Spleen (tissue), 11 donors: ENCODE measurements around the gene FCRL3. TPM values are rescaled to one million over a fixed set of nuclear protein-coding genes. Genes with fewer than 3 reads are reported as not detected.

Source experiments
- DNase-seq: peaks from one replicate; pipeline ENCODE4 v3.0.0-alpha.2; 2020
- H3K27ac ChIP-seq, 8 donors: fragments of 200-600 bp; sonication (generic) in 7 of 8; 1 replicate in 4 of 8; 2 replicates in 4 of 8; pipeline versions ENCODE4 v1.5.0 to v1.8.0; 2016 to 2021; ENCODE audit warnings: inconsistent platforms in 4 of 8, mild to moderate bottlenecking in 4 of 8, moderate library complexity in 1 of 8
- H3K27me3 ChIP-seq, 7 donors: fragments of 200-600 bp; sonication (generic) in 6 of 7; replicated peaks in 1 of 7; 1 replicate in 4 of 7; 2 replicates in 3 of 7; pipeline versions ENCODE4 v1.5.0 to v1.8.0; 2016 to 2021; ENCODE audit warnings: inconsistent platforms in 3 of 7, mild to moderate bottlenecking in 1 of 7
- H3K36me3 ChIP-seq, 6 donors: fragments of 200-600 bp; sonication (generic) in 5 of 6; 1 replicate in 4 of 6; 2 replicates in 2 of 6; pipeline versions ENCODE4 v1.5.0 to v1.8.0; 2016 to 2021; ENCODE audit warnings: inconsistent platforms in 2 of 6
- H3K4me1 ChIP-seq, 6 donors: fragments of 200-600 bp; sonication (generic) in 5 of 6; 1 replicate in 3 of 6; 2 replicates in 3 of 6; pipeline versions ENCODE4 v1.5.0 to v1.8.0; 2016 to 2021; ENCODE audit warnings: inconsistent platforms in 3 of 6
- H3K4me3 ChIP-seq, 8 donors: fragments of 200-600 bp; sonication (generic) in 7 of 8; 1 replicate in 4 of 8; 2 replicates in 4 of 8; pipeline versions ENCODE4 v1.5.0 to v1.8.0; 2016 to 2021; ENCODE audit warnings: inconsistent platforms in 4 of 8, mild to moderate bottlenecking in 4 of 8, moderate library complexity in 2 of 8
- H3K9me3 ChIP-seq, 8 donors: fragments of 200-600 bp; sonication (generic) in 7 of 8; 1 replicate in 4 of 8; 2 replicates in 4 of 8; pipeline versions ENCODE4 v1.5.0 to v1.8.0; 2016 to 2021; ENCODE audit warnings: inconsistent platforms in 4 of 8
- CTCF ChIP-seq, 11 experiments: fragments of 200-600 bp in 7 of 11; fragments of 450-650 bp in 4 of 11; sonication (generic) in 4 of 11; IDR thresholded peaks in 8 of 11; conservative IDR thresholded peaks in 3 of 11; 1 replicate in 7 of 11; 2 replicates in 4 of 11; pipeline versions ENCODE4 v1.4.0 to v1.8.0; 2016 to 2021; ENCODE audit warnings: antibody characterized with exemption in 11 of 11, inconsistent platforms in 4 of 11, mild to moderate bottlenecking in 1 of 11
- POLR2A ChIP-seq, 3 donors: fragments of 450-650 bp; IDR thresholded peaks; one replicate each; pipeline ENCODE4 v1.5.1; 2017; ENCODE audit warnings: antibody characterized with exemption in 3 of 3, mild to moderate bottlenecking in 1 of 3
- POLR2AphosphoS5 ChIP-seq, 3 donors: sonication (generic); formaldehyde crosslinking; IDR thresholded peaks; one replicate each; pipeline ENCODE4 v1.5.1; 2017; ENCODE audit warnings: antibody characterized with exemption in 3 of 3
- WGBS, 5 donors: extraction: QIAGEN DNeasy Blood & Tissue Kit in 3 of 5; methylation state at CpG; one replicate each; pipeline versions ENCODE4 v1.1.5 to v1.1.7; 2013 to 2018; 5-methylcytosine and 5-hydroxymethylcytosine counted together
- intact Hi-C: fragments of 100-400 bp; cut with DNase I; formaldehyde crosslinking; loops from one replicate; pipeline ENCODE4 v1.15.0; 2023; ENCODE audit warnings: low total_unique reads
- polyA plus RNA-seq, 3 donors: library from polyadenylated mRNA; stranded (reverse); fragments of 200-250 nt; gene quantifications; one replicate each; pipeline ENCODE4 v1.2.1, GENCODE V29; 2013
- total RNA-seq, 7 donors: library from RNA; depleted of rRNA in 3 of 7; stranded (reverse); fragments of >200 nt in 3 of 7; fragmentation: NEBNext Ultra II Directional in 4 of 7; extraction: Animal tissue kit (Norgen Biotek cat#: 25700) in 4 of 7; gene quantifications; one replicate each; pipeline versions ENCODE4 v1.1.0 to v1.2.1, GENCODE V29; 2016 to 2021
- donor health status: healthy with polysubstance abuse.
- donor health status: DM: no; HTN: no; CAD: no; lungs with moderate emphysema.
- donor health status: DM: no; HTN: no; CAD: no.
- donor health status: Bipolar disorder and iron deficiency.
- donor health status: healthy.
- donor health status: DM: no; HTN: no; CAD: no.
- donor health status: DM: yes; HTN: yes; CAD: no.

FCRL3 gene
- total and polyA plus RNA-seq, 10 donors: 24.0 to 110 (median 55.8) TPM

- 73 to 84% (median 78%) methylated on average over 5 of the region's 5 CpGs for WGBS, 5 donors
- H3K36me3 ChIP-seq: peaks cover 0 to 54% (median 16%) of the 10 kb centered on the region in 6 donors
- no peak for DNase-seq
- intact Hi-C loops: no loop called here
- TF ChIP-seq CTCF (IDR thresholded peaks at IDR 0.05 in 8 of 11, conservative IDR thresholded peaks at IDR 0.05 in 3 of 11) (no peak), POLR2AphosphoS5 (IDR thresholded peaks at IDR 0.05) (no peak), POLR2A (IDR thresholded peaks at IDR 0.05) (no peak)
- no peak overlapping the region for H3K4me3 ChIP-seq
- H3K27me3 ChIP-seq: no peaks in the 10 kb centered on the region
- no peaks in the 10 kb centered on the region for H3K9me3 ChIP-seq
- H3K4me1 ChIP-seq: peaks cover 0 to 9% (median 0%) of the 10 kb centered on the region in 6 donors
- no peak overlapping the region for H3K27ac ChIP-seq
Measured at GRCh38 chr1:157682710-157683437, 17.7 kb downstream of the FCRL3 start.

- intact Hi-C loops: no loop called here
- Histone ChIP-seq H3K27ac (no peak overlapping the region), H3K27me3 (no peaks in the 10 kb centered on the region), H3K4me1 (no peaks in the 10 kb centered on the region), H3K36me3 (peaks cover 0 to 79% (median 13%) of the 10 kb centered on the region in 6 donors), H3K9me3 (peaks cover 0 to 24% (median 14%) of the 10 kb centered on the region in 8 donors), H3K4me3 (no peak overlapping the region)
- no peak for DNase-seq
- 67 to 82% (median 76%) methylated on average over 4 of the region's 4 CpGs for WGBS, 5 donors
- TF ChIP-seq POLR2A (IDR thresholded peaks at IDR 0.05) (no peak), CTCF (IDR thresholded peaks at IDR 0.05 in 8 of 11, conservative IDR thresholded peaks at IDR 0.05 in 3 of 11) (no peak), POLR2AphosphoS5 (IDR thresholded peaks at IDR 0.05) (no peak)
Measured at GRCh38 chr1:157678721-157679120, 21.8 kb downstream of the FCRL3 start.

DNA sequence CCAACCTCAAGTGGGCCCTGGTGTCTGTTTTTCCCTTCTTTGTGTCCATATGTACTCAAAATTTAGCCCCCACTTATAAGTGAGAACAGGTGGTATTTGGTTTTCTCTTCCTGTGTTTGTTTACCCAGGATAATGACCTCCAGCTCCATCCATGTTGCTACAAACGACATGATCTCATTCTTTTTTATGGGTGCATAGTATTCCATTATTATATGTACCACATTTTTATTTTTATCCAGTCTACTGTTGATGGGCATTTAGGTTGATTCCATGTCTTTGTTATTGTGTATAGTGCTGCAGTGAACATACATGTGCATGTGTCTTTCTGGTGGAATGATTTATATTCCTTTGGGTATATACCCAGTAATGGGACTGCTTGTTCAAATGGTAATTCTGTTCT lies 27.6 kb downstream of the FCRL3 start:
- peaks cover 14 to 75% (median 53%) of the 10 kb centered on the region in 8 donors for H3K9me3 ChIP-seq
- intact Hi-C loops: no loop called here
- no peak for DNase-seq
- WGBS, 5 donors: 77 to 91% (median 86%) methylated on average over 1 of the region's 1 CpG
- H3K27me3 ChIP-seq: no peaks in the 10 kb centered on the region
- H3K4me1 ChIP-seq: no peaks in the 10 kb centered on the region
- H3K4me3 ChIP-seq: no peak overlapping the region
- peaks cover 0 to 38% (median 2%) of the 10 kb centered on the region in 6 donors for H3K36me3 ChIP-seq
- H3K27ac ChIP-seq: no peak overlapping the region
- TF ChIP-seq POLR2A (IDR thresholded peaks at IDR 0.05): no peak
- TF ChIP-seq CTCF (IDR thresholded peaks at IDR 0.05 in 8 of 11, conservative IDR thresholded peaks at IDR 0.05 in 3 of 11): no peak
- TF ChIP-seq POLR2AphosphoS5 (IDR thresholded peaks at IDR 0.05): no peak

DNA sequence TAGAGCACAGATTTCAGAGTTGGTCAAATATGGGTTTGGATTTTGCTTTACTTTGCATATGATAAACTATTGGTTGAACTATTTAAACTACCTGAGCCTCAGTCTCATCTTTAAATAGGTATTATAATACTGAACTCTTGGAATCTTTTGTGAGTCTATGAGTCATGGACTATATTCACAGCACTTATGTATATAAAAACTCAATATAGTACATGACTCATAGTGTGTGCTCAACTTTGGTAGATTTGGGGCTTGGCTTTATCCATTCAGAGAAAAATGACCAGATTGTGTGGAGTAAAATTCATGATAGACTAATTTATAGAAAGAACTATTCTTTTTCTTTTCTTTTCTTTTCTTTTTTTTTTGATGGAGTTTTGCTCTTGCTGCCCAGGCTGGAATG lies 28.7 kb downstream of the FCRL3 start:
- H3K4me1 ChIP-seq: no peaks in the 10 kb centered on the region
- peaks cover 14 to 84% (median 57%) of the 10 kb centered on the region in 8 donors for H3K9me3 ChIP-seq
- peaks cover 0 to 28% (median 0%) of the 10 kb centered on the region in 6 donors for H3K36me3 ChIP-seq
- TF ChIP-seq CTCF (IDR thresholded peaks at IDR 0.05 in 8 of 11, conservative IDR thresholded peaks at IDR 0.05 in 3 of 11) (no peak), POLR2A (IDR thresholded peaks at IDR 0.05) (no peak), POLR2AphosphoS5 (IDR thresholded peaks at IDR 0.05) (no peak)
- no peak overlapping the region for H3K27ac ChIP-seq
- no peak for DNase-seq
- no peak overlapping the region for H3K4me3 ChIP-seq
- no peaks in the 10 kb centered on the region for H3K27me3 ChIP-seq
- intact Hi-C loops: no loop called here
